GM23338 (cell line): ENCODE data around the gene SLAIN1. TPM values are rescaled to one million over a fixed set of nuclear protein-coding genes. Genes with fewer than 3 reads are reported as not detected.

ENCODE experiments used
- ATAC-seq: fragments of 200-7000 bp; cut with Tn5 transposase; 3 replicates; pipeline ENCODE4 v1.9.1; 2020
- DNase-seq: peaks from one replicate; pipeline ENCODE4 v3.0.0-alpha.2; 2015; ENCODE audit warnings: low spot score
- H2AFZ ChIP-seq: fragments of 200-600 bp; sonication (generic); 2 replicates; pipeline ENCODE4 v1.8.0; 2016; ENCODE audit warnings: antibody characterized with exemption, mild to moderate bottlenecking, moderate library complexity
- H3F3A ChIP-seq: fragments of 200-600 bp; sonication (generic); replicated peaks from 2 replicates; pipeline ENCODE4 v1.8.0; 2017; ENCODE audit warnings: antibody characterized with exemption, mixed run types, low read depth
- H3K27ac ChIP-seq: fragments of 200-600 bp; sonication (generic); 2 replicates; pipeline ENCODE4 v1.6.1; 2016; ENCODE audit warnings: low read depth
- H3K27me3 ChIP-seq: fragments of 200-600 bp; sonication (generic); 2 replicates; pipeline ENCODE4 v1.8.0; 2016; ENCODE audit warnings: mild to moderate bottlenecking, mixed run types, moderate library complexity; ENCODE audit not compliant: insufficient read depth
- H3K36me3 ChIP-seq: fragments of 200-600 bp; sonication (generic); 2 replicates; pipeline ENCODE4 v1.8.0; 2016; ENCODE audit warnings: mild to moderate bottlenecking; ENCODE audit not compliant: insufficient read depth
- H3K4me1 ChIP-seq: fragments of 200-600 bp; sonication (generic); 2 replicates; pipeline ENCODE4 v1.8.0; 2016; ENCODE audit warnings: mild to moderate bottlenecking, moderate library complexity; ENCODE audit not compliant: insufficient read depth
- H3K4me2 ChIP-seq: fragments of 200-600 bp; sonication (generic); 2 replicates; pipeline ENCODE4 v1.7.1; 2017; ENCODE audit warnings: mixed run types
- H3K4me3 ChIP-seq: fragments of 200-600 bp; sonication (generic); 2 replicates; pipeline ENCODE4 v1.6.1; 2016; ENCODE audit warnings: mixed run types
- H3K79me2 ChIP-seq: fragments of 200-600 bp; sonication (generic); replicated peaks from 2 replicates; pipeline ENCODE4 v1.8.0; 2017; ENCODE audit warnings: mild to moderate bottlenecking; ENCODE audit not compliant: insufficient read depth
- H3K9me2 ChIP-seq: fragments of 200-600 bp; sonication (generic); 2 replicates; pipeline ENCODE4 v1.8.0; 2017; ENCODE audit not compliant: insufficient read depth
- H4K20me1 ChIP-seq: fragments of 200-600 bp; sonication (generic); replicated peaks from 2 replicates; pipeline ENCODE4 v1.8.0; 2017; ENCODE audit warnings: mild to moderate bottlenecking; ENCODE audit not compliant: insufficient read depth
- H3K27ac Mint-ChIP-seq: 2 replicates; pipeline ENCODE4 v1.8.0; 2020; ENCODE audit warnings: inconsistent platforms, mild to moderate bottlenecking, moderate library complexity, mixed read lengths
- H3K27me3 Mint-ChIP-seq: 3 replicates; pipeline ENCODE4 v1.8.0; 2022; ENCODE audit warnings: low read depth, mild to moderate bottlenecking, moderate library complexity, mixed read lengths, inconsistent platforms; ENCODE audit not compliant: insufficient read depth, poor library complexity
- H3K36me3 Mint-ChIP-seq: 3 replicates; pipeline ENCODE4 v1.8.0; 2021; ENCODE audit warnings: low read depth, mild to moderate bottlenecking, inconsistent platforms, moderate library complexity, mixed read lengths
- H3K4me1 Mint-ChIP-seq: 3 replicates; pipeline ENCODE4 v1.8.0; 2020; ENCODE audit warnings: mild to moderate bottlenecking, inconsistent platforms, mixed read lengths
- H3K4me3 Mint-ChIP-seq: 3 replicates; pipeline ENCODE4 v1.8.0; 2021; ENCODE audit warnings: moderate library complexity, mild to moderate bottlenecking, inconsistent platforms, mixed read lengths
- H3K9me3 Mint-ChIP-seq: 3 replicates; pipeline ENCODE4 v1.8.0; 2020; ENCODE audit warnings: moderate library complexity, mild to moderate bottlenecking, inconsistent platforms, mixed read lengths
- CREB1 ChIP-seq: fragments of 250-450 bp; sonication (Bioruptor Pico); IDR thresholded peaks from 2 replicates; pipeline ENCODE4 v1.5.0; 2020; ENCODE audit warnings: low read depth, mild to moderate bottlenecking, moderate library complexity
- CTCF ChIP-seq, 2 experiments: fragments of 200-600 bp in 1 of 2; sonication (generic) in 1 of 2; conservative IDR thresholded peaks; 2 replicates each; pipeline versions ENCODE4 v1.5.1 to v1.6.1; 2016 to 2017; ENCODE audit warnings: antibody characterized with exemption in 2 of 2, low read depth in 2 of 2, mild to moderate bottlenecking in 2 of 2, moderate library complexity in 1 of 2
- EZH2phosphoT487 ChIP-seq: fragments of 200-600 bp; sonication (generic); IDR thresholded peaks from one replicate; pipeline ENCODE4 v1.8.1; 2018; ENCODE audit warnings: antibody characterized with exemption; ENCODE audit not compliant: unreplicated experiment
- JUNB ChIP-seq: IDR thresholded peaks from one replicate; pipeline ENCODE4 v1.6.1; 2016; ENCODE audit warnings: antibody characterized with exemption; ENCODE audit not compliant: unreplicated experiment
- POLR2AphosphoS5 ChIP-seq: IDR thresholded peaks from 2 replicates; pipeline ENCODE4 v1.6.1; 2016; ENCODE audit warnings: antibody characterized with exemption, low read depth
- STAT1 ChIP-seq: IDR thresholded peaks from one replicate; pipeline ENCODE4 v1.6.1; 2016; ENCODE audit warnings: antibody characterized with exemption; ENCODE audit not compliant: unreplicated experiment
- ZNF114 ChIP-seq: fragments of 250-450 bp; sonication (Bioruptor Pico); IDR thresholded peaks from 2 replicates; pipeline ENCODE4 v1.5.0; 2020; ENCODE audit warnings: mild to moderate bottlenecking, moderate library complexity
- polyA plus RNA-seq: library from polyadenylated mRNA; unstranded; fragments of >200 nt; fragmentation: Nextera tagmentation; extraction: Ambion mirVana; gene quantifications from 2 replicates; pipeline ENCODE4 v1.2.1, GENCODE V29; 2016
- total RNA-seq: library from RNA; depleted of rRNA; stranded (reverse); fragments of >200 nt; shearing (Covaris generic); gene quantifications from 2 replicates; pipeline ENCODE4 v1.2.3, GENCODE V29; 2014
- TF ChIP-seq, protein P1 (sequence below): fragments of 250-450 bp; sonication (Bioruptor Pico); IDR thresholded peaks from 2 replicates; pipeline ENCODE4 v1.5.0; 2020; ENCODE audit warnings: mild to moderate bottlenecking, moderate library complexity
- TF ChIP-seq, protein P2 (sequence below): IDR thresholded peaks from 2 replicates; pipeline ENCODE4 v1.6.1; 2016; ENCODE audit warnings: antibody characterized with exemption

The SLAIN1 gene
- total and polyA plus RNA-seq, 2 experiments from 2014 or later: 16.3 to 44.2 TPM

GRCh38 chr13:77728265-77729125, 31.0 kb downstream of the SLAIN1 start:
- Histone ChIP-seq H3K4me3 (no peak overlapping the region), H3F3A (no peaks in the 10 kb centered on the region), H3K27ac (no peak overlapping the region), H3K36me3 (no peaks in the 10 kb centered on the region), H3K79me2 (peaks cover 77% of the 10 kb centered on the region), H2AFZ (no peak overlapping the region), H3K4me1 (peaks cover 39% of the 10 kb centered on the region), H3K27me3 (no peaks in the 10 kb centered on the region), H4K20me1 (no peaks in the 10 kb centered on the region), H3K4me2 (no peak overlapping the region), H3K9me2 (no peaks in the 10 kb centered on the region)
- ATAC-seq (no peak), DNase-seq (no peak)
- no peaks in the 10 kb centered on the region for H3K9me3 Mint-ChIP-seq
- no peaks in the 10 kb centered on the region for H3K27me3 Mint-ChIP-seq
- no peak for TF ChIP-seq STAT1
- TF ChIP-seq, protein P1, sequence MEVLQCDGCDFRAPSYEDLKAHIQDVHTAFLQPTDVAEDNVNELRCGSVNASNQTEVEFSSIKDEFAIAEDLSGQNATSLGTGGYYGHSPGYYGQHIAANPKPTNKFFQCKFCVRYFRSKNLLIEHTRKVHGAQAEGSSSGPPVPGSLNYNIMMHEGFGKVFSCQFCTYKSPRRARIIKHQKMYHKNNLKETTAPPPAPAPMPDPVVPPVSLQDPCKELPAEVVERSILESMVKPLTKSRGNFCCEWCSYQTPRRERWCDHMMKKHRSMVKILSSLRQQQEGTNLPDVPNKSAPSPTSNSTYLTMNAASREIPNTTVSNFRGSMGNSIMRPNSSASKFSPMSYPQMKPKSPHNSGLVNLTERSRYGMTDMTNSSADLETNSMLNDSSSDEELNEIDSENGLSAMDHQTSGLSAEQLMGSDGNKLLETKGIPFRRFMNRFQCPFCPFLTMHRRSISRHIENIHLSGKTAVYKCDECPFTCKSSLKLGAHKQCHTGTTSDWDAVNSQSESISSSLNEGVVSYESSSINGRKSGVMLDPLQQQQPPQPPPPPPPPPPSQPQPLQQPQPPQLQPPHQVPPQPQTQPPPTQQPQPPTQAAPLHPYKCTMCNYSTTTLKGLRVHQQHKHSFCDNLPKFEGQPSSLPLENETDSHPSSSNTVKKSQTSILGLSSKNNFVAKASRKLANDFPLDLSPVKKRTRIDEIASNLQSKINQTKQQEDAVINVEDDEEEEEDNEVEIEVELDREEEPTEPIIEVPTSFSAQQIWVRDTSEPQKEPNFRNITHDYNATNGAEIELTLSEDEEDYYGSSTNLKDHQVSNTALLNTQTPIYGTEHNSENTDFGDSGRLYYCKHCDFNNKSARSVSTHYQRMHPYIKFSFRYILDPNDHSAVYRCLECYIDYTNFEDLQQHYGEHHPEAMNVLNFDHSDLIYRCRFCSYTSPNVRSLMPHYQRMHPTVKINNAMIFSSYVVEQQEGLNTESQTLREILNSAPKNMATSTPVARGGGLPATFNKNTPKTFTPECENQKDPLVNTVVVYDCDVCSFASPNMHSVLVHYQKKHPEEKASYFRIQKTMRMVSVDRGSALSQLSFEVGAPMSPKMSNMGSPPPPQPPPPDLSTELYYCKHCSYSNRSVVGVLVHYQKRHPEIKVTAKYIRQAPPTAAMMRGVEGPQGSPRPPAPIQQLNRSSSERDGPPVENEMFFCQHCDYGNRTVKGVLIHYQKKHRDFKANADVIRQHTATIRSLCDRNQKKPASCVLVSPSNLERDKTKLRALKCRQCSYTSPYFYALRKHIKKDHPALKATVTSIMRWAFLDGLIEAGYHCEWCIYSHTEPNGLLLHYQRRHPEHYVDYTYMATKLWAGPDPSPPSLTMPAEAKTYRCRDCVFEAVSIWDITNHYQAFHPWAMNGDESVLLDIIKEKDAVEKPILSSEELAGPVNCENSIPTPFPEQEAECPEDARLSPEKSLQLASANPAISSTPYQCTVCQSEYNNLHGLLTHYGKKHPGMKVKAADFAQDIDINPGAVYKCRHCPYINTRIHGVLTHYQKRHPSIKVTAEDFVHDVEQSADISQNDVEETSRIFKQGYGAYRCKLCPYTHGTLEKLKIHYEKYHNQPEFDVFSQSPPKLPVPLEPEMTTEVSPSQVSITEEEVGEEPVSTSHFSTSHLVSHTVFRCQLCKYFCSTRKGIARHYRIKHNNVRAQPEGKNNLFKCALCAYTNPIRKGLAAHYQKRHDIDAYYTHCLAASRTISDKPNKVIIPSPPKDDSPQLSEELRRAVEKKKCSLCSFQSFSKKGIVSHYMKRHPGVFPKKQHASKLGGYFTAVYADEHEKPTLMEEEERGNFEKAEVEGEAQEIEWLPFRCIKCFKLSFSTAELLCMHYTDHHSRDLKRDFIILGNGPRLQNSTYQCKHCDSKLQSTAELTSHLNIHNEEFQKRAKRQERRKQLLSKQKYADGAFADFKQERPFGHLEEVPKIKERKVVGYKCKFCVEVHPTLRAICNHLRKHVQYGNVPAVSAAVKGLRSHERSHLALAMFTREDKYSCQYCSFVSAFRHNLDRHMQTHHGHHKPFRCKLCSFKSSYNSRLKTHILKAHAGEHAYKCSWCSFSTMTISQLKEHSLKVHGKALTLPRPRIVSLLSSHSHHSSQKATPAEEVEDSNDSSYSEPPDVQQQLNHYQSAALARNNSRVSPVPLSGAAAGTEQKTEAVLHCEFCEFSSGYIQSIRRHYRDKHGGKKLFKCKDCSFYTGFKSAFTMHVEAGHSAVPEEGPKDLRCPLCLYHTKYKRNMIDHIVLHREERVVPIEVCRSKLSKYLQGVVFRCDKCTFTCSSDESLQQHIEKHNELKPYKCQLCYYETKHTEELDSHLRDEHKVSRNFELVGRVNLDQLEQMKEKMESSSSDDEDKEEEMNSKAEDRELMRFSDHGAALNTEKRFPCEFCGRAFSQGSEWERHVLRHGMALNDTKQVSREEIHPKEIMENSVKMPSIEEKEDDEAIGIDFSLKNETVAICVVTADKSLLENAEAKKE: no peak
- TF ChIP-seq POLR2AphosphoS5: no peak
- no peak for TF ChIP-seq CTCF (conservative IDR thresholded peaks at IDR 0.05; ENCODE audit: low read depth in 2 of 2)
- TF ChIP-seq ZNF114 (CRISPR knock-in tag): no peak
- TF ChIP-seq JUNB: no peak
- no peak for TF ChIP-seq CREB1 (CRISPR knock-in tag)
- TF ChIP-seq EZH2phosphoT487: no peak
- TF ChIP-seq, protein P2, sequence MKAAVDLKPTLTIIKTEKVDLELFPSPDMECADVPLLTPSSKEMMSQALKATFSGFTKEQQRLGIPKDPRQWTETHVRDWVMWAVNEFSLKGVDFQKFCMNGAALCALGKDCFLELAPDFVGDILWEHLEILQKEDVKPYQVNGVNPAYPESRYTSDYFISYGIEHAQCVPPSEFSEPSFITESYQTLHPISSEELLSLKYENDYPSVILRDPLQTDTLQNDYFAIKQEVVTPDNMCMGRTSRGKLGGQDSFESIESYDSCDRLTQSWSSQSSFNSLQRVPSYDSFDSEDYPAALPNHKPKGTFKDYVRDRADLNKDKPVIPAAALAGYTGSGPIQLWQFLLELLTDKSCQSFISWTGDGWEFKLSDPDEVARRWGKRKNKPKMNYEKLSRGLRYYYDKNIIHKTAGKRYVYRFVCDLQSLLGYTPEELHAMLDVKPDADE: no peak
- H3K27ac Mint-ChIP-seq: peak overlapping the region; percentile 70
- peaks cover 54% of the 10 kb centered on the region for H3K4me1 Mint-ChIP-seq
- H3K36me3 Mint-ChIP-seq: peaks cover 9% of the 10 kb centered on the region; the same call in 2 of the 3 replicates
- no peak overlapping the region for H3K4me3 Mint-ChIP-seq
